ENCODE data around the gene IGF1R. TPM values are rescaled to one million over a fixed set of nuclear protein-coding genes. Genes with fewer than 3 reads are reported as not detected.

IGF1R gene
- polyA plus RNA-seq, 12 donors = 12.5 to 29.8 (median 16.6) TPM; not detected in 1

DNA sequence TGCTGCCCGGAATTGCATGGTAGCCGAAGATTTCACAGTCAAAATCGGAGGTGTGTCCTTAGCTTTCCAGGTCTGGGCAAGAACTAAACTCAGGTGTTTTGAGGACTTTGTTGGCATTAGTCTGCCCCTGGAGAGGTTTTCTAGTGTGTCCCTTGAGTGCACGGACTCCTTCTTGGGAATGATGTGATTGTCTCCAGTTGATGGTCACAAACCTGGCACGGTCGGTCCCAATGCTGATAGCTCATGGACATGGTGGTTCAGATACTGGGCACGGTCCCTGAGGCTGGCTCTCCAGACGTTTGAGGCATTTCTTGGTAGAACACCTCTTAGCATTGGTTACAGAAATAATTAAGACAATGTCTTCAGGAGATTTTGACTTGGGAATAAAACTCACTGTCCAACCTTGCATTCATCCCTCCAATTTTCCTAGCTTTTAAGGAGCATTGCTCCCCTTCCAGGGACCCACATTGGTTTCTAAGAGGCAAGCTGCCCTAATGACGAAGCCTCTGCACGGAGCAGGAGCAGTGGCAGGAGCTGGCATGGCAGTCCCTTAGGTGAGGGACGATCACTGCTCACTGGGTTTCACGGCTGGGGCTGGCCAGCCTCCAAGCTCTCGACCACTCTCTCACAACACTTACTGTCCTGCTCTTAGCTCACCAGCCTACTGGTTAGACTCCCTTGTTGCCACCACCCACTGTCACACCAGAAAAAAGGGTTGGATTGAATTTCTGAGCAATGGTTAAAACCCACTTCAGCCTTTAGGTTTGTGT is 291.2 kb downstream of the IGF1R start:
- no peak for DNase-seq

DNA sequence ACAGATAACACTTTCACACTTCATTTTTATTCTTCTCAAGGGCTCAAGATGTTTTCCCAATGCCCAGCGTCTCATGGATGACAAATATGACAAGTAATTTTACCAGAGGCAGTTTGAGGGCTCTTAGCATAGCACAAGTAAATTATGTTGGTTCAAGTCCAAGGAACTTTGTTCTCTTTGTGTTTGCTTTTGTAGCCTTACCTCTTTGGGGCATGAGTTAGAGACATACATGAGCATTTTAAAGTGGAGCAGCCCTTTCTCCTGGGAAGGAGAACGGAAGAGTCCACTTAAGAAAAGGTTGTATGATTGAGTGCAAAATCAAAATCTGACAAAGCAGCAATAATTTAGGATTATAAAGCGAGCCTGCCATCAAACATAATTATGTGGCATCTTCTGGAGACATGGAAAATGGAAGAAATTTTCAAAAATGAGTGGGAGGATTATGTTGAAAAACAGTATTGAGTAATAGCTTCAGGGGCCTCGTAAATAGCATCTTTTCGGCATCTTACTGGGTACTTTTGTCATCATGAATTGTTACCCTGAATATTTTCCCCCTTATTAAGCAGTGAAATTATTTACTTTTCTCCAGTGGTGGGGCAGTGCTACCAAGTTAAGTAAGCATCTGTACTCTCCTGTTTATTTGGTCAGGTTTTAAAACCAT is 293.4 kb downstream of the IGF1R start:
- DNase-seq = no peak

DNA sequence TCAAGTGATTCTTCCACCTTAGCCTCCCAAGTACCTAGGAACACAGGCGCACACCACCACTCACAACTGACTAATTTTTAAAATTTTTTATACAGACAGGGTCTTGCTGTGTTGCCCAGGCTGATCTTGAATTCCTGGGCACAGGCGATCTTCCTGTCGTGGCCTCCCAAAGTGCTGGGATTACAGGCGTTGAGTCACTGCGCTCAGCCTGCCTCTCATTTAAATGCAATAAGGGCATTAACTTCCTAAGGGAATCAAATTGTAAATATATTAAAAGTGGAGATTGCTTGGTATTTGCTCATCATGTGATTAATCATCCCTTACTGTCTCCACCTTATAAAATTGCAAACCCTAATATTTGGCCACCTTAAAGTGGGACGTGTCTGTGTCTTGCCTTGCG is 294.1 kb downstream of the IGF1R start:
- no peak for DNase-seq

DNA sequence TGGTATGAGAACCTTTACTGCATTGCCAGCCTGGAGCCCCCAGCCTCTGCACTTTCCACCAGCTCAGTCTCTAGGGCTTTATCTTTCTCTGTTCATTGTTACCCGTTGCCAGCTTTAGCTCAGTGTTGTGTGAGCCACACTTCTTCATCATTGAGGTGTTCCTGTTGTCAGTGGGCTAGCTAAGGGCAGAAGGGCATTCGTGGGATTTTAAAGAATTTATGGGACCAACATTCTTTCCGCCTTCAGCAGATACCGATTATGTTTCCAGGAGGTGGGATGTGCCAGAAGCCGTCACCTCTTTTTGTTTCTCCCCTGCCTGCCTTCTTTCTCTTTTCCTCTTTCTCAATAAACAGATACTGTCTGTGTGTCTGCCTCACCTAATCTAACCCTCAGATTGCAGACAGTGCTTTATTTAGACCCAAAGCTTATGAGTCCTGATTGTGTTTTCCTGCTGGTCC is 294.7 kb downstream of the IGF1R start:
- no peak for DNase-seq

DNA sequence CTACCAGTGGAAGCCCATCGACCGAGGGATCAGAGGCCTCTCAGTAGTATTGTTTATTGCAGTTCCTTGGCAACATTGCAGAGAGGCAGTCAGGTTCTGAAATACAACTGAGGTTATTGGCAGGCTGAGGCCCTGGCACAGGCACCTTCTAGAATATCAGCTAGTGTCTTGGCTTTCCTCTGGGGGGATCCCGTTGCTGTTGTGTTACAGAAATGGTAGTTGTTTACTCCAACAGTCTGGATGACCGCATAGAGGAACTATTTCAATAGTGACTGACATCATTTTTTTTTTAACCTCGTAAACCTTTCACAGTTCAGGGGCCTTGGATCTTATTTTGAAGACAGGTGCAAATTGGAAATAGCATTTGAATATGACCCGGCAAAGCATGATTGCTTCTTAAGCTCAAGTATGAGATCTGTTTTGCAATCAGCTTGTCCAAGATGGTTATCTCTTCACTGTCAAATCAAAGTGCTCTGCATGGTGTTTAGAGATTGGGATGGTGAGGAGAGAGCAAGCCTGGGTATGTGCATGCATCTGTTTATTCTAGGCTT is 295.3 kb downstream of the IGF1R start:
- peak; percentile 50 for DNase-seq

DNA sequence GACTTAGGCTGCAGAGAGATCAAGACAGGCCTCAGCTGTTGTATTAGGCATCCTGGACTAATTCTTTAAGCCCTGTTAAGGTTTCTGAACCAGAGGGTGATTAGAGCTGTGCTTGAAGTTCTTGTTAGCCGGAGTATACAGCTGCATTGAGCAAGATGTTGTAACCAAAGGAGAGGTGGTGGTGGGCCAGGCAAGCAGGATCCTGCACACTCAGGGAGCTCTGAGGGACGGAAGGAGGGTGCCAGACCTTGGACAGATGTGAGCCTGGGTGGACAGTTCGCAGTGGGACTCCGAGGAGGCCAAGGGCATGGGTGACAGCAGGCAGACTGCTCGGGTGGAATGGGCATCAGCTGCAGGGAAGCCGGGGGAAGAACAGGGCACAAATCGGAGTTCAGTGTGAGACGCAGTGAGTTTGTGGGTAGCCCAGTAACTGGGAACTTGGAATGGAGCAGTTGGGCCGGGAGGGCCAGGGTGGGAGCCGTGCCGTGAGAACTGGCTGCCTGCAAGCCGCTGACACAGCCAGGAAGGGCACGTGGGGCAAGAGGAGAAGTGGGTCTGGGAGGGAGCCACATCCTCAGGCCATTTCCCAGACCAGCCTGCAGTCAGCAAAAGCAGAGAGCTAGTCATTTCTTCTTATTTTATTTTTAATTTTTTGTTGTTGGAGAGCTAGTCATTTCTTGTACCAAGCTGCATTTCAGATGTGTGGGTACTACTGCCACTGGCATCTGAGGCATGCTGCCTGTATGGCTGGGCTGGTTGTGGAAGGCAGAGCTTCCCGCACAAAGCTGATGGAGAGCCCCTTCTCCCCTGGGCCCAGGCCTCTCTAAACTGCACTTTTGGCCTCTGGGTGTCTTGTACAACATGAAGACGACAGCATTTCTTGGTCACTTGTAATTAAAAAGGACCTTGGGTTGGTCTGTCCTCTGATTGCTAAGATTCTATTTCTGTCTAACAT is 298.2 kb downstream of the IGF1R start:
- DNase-seq = no peak

DNA sequence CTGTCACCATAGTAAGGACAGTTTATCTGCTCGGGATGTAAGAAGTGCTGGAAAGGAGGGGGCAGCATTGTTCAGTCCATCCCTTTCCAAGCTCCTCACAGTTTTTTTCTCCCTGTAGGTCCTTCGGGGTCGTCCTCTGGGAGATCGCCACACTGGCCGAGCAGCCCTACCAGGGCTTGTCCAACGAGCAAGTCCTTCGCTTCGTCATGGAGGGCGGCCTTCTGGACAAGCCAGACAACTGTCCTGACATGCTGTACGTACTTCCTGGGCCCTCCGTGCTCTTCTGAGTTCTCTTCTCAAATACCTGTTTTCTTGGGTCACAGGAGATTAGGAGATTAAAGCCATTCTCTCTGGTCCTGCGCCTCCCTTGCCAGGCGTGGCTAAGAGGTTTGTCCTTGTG is 300.1 kb downstream of the IGF1R start:
- no peak for DNase-seq

DNA sequence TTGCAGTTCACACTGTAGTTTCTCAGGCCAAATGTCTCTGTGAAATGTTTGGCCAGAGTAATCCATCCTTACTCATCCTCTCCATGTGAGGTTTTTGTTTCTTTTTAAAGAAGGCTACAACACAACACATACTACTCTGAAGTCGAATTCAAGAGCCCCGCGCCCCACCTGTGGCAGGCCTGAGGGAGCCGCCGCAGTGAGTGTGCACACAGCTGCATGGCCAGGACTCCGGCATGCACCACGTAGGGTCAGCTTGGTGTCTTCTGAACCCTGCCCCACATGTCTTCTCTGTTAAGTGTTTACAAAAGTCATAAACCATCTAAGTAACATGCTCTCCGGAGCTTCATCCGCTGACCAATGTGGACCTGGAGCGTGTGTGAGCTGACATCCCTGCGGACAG is 300.6 kb downstream of the IGF1R start:
- no peak for DNase-seq

DNA sequence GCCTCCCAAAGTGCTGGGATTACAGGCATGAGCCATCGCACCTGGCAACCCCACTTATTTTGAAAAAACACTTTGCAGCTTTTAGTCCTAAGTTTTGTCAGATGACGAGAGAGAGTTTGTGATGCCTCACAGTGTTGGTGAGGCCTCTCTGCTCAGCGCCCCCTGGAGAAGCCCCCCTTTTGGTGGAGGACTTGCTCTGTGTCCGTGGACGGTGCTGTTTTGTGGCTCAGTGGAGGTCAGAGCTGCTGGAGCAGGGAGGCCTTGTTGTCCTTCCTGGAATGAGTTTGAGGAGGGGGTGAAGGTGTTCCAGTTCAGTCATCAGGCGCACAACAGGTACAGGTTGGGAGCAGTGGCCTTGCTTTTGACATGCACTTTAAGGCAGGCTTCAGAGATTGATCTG is 301.3 kb downstream of the IGF1R start:
- no peak for DNase-seq

DNA sequence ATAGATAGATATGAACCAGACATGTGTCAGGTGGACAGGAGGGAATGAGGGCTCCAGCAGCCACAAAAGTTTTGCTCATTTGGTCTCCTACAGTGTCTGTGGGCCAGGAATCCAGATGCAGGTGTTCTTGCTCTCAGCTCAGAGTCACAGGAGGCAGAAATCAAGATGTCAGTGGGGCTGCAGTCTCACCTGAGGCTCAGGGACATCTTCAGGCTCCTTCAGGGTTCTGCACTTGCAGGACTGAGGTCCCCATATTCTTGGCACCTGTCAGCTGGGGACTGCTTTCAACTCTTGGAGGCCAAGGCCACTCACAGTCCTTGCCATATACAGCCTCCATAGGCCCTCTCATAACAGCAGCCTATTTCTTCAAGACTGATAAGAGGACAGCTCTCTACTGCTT is 301.9 kb downstream of the IGF1R start:
- no peak for DNase-seq

DNA sequence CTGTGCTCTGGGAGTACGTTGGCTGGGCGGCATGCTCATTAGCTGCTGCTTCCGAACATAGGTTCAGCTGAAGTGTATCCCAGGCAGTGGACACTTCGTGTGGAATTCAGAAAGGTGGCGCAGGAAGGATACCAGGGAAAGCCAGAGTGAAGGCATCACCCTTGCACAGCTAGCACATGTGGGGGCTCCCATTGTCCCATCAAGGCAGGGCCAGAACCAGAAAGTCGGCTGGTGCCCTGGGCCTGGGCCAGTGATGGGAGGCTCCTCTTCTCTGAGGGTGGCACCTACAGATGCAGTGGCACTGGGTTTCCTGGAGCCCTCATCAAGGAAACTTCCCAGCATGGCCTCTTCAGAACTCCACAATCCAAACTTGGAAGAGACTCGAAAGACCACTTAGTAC is 302.7 kb downstream of the IGF1R start:
- no peak for DNase-seq

DNA sequence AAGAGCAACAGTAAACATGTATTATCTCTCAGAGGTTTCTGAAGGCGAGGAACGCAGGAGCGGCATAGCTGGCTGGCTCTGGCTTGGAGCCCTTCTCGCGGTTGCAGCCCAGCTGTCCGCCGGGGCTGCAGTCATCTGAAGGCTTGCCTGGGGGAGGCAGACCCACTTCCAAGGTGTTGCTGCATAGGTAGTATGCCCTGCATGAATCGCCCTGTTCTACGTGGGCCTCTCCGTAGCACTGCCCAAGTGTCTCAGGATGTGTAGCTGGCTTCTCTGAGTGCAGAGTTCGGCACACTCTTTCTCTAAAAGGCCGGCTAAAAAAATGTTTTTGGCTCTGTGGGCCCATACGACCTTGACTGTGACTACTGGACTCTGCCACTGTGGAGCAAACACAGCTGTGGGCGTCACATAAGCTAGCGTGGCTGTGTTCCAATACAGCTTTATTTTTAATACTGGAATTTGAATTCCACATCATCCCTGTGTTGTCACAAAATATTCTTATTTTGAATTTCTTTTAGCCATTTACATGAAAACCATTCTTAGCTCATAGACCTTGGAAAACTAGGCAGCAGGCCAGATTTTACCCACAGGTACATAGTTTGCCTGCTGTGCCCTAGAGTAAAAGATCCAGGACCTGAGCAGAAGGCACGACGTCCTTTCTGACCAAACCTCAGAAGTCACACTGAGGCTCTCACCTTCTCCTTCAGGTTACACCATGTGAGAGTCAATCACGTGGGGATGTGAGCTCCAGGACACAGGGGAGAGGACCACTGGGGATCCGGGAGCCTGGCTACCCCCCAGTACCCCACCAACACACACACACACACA is 303.4 kb downstream of the IGF1R start:
- no peak for DNase-seq

DNA sequence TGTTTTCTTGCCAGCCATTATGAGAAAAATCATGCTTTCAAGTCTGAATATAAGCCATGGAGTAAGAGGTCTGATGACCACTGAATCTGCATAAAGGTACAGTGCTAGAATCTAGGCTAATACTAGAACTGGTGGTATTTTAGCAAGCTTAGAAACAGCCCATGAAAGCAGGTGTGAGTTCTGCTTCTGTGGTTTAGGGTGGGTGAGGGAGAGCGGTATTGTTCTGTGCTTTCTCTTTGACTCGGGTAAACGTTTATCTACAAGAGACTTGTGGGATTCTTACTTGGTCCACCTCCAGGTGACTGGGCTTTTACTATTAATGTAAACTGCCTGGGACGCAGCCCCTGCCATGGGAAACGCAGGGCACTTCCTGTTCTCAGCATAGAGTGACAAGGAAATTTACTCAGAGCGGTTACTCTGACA is 304.1 kb downstream of the IGF1R start:
- no peak for DNase-seq

DNA sequence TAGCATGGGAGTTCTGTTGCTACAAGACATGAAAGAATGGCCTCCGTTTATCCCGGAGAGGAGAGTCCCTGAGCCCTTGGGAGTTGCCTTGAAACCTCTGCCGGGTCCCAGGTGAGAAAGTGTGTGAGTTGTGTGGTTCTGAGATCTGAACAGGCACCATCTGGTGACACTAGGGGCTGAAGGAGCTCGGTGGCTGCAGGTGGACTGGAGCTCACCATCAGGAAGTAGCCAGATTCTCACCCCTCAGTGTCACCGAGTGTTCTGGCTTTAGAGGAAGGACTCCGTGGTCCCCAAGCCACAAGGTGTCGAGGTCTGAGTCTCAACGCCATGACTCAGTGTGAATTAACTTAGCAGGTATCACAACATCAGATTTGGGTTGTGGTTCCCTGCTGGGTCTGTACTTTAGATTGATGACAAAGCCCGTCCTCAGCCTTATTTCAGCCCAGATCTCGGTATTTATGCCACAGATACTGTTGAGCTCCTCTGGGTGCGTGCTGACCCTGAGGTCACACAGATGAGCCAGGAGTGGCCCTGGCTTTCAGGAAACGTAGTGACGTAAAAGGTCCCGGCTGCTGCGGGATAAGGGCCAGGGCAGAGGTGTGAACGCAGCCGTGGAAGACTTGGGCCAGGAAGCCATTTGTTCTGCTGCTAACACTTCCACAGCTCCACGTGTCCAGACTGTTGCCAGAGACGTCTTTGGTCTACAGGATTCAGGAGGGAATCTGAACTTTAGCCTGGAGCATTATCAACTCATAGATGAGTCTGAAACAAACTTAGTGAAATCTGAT is 304.9 kb downstream of the IGF1R start:
- DNase-seq = no peak

DNA sequence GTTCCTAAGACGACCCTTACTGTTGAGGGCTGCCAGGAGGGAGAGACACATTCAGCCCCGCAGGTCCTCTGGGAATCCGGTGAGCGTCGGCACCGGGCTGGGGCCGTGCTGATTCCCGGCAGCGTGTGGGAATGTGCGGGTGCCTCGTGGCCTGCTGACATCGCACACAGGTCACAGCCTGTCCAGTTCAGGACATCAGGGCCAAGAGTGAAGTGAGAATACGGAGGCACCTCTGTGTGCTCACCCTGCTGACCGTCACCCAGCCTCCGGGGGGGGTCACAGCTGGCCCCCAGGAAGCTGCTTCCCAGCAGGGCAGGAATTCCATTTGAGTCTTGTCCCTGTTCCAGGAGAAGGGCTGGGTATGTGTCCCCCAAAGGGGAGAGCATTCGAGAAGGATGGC is 305.6 kb downstream of the IGF1R start:
- DNase-seq = no peak

DNA sequence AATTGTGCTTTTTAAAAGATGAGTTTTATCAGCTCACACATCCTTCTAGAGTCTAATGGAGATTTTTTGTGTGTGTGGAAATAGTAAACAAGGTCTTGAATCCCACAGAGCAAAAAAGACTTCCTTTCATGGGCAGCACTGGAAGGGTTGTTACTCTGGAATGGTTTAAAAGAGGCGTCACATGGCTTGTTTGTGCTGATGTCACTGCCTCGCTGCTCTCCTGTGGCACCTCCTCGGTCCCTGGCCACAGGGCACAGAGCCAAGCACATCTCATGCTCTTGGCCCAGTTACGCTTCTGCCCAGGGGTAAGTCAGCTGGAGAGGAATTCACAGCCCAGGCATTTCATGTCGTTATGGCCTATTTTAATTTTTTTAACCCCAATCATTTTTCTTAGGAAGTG is 306.1 kb downstream of the IGF1R start:
- no peak for DNase-seq

DNA sequence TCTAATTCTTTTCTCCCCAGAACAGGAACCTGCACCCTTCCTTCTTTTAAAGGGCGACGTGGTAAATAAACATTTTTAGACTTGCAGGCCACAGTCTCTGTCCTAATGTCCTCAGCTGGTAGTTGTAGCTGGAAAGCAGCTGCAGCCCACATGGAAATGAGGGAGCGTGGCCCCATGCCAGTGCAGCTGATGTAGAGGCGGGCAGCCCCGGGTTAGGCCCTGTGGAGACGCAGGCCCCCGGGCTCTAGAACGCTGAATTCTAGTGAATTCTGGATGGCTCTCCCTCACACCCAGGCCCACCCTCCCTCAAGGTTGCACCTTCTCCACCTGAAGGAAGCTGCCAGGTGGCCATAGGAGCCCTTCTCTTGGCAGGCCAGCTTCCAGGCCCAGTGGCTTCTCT is 307.0 kb downstream of the IGF1R start:
- DNase-seq = peak; percentile 55

DNA sequence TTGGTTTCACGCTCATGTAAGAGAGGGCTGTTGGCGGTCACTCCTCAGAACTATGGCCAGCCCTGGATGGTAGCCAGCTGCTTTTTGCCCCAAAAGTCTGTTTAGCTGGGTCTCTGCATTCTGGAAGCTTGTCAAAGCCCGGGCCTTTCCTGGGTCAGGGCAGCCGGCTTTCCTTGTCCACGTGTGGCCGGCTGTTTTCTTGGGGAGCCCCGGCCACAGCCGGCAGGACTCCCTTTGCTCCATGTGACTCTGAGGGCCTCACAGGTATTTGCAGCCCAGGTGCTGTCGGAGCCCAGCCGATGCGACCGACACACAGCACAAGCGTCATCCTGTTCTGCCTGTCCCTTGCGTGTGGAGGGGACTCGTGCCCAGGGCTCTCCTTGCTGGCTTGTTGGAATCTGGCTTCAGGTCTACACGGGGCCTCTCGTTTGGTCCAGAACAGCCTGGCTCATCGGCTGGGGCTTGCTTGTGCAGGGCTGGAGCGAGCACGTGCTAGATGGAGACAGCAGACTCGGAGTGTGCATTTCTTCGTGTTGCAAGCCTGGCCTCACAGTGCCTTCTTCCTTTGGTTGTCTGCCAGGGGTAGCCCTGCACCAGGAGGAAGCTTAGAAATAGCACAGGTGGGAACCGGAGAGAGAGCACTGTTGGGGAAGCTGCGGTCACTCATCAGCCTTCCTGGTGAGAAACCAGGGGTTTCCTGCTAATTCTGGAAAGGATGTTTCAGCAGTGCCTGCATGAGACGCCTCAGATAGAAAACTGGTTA is 307.8 kb downstream of the IGF1R start:
- DNase-seq = no peak

DNA sequence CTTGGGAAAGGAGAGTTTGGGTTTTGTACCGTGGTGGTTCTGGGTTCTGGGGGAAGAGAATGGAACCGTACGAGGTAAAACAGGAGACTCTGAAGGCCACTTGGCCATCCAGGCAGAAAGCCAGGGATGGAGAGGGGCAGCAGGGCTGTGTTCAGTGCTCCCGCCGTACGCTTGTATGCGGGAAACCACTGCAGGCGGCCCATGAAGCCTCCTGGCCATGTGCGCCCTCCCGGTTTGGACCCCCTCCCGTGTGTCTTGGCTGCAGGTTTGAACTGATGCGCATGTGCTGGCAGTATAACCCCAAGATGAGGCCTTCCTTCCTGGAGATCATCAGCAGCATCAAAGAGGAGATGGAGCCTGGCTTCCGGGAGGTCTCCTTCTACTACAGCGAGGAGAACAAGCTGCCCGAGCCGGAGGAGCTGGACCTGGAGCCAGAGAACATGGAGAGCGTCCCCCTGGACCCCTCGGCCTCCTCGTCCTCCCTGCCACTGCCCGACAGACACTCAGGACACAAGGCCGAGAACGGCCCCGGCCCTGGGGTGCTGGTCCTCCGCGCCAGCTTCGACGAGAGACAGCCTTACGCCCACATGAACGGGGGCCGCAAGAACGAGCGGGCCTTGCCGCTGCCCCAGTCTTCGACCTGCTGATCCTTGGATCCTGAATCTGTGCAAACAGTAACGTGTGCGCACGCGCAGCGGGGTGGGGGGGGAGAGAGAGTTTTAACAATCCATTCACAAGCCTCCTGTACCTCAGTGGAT is 308.6 kb downstream of the IGF1R start:
- no peak for DNase-seq

Measured in muscle of arm (tissue), 12 donors.